A549 (cell line): Measurements from ENCODE around the gene ZSWIM5. TPM values are rescaled to one million over a fixed set of nuclear protein-coding genes. Genes with fewer than 3 reads are reported as not detected.
"Not testable (repeated sequence)": the region's sequence is repeated elsewhere in the genome, so short reads cannot be mapped to it uniquely, and the experiment has no call there.

Experiments used
- ATAC-seq, 2 experiments: fragments of 200-7000 bp in 1 of 2; fragments of >200 bp in 1 of 2; cut with Nextera tagmentation in 1 of 2; cut with Tn5 transposase in 1 of 2; 3 replicates each; pipeline versions ENCODE4 v1.8.0 to v1.9.1; 2018 to 2020; ENCODE audit warnings: mild to moderate bottlenecking in 1 of 2, moderate library complexity in 1 of 2
- CTCF ChIA-PET: fragments of 300-600 bp; sonication (Branson Sonifier 250); formaldehyde crosslinking; extraction: SDS; loops from one replicate; lab custom pipeline; 2021; ENCODE audit warnings: antibody characterized with exemption, inconsistent platforms; lab: Yijun Ruan, JAX
- POLR2A ChIA-PET: fragments of 350-600 bp; formaldehyde crosslinking; extraction: SDS; loops from one replicate; lab custom pipeline; 2021; ENCODE audit warnings: antibody characterized with exemption, inconsistent platforms; lab: Yijun Ruan, JAX
- DNase-seq, 2 experiments: peaks; one replicate each; pipeline versions ENCODE4 v3.0.0 to v3.0.0-alpha.2; 2011 to 2016; ENCODE audit warnings: low read depth in 1 of 2, low spot score in 1 of 2
- FAIRE-seq: peaks from 2 replicates; lab custom pipeline; 2011; peaks lifted over from hg19 to GRCh38; lab: Jason Lieb, UNC
- H3K27ac ChIP-seq, 2 experiments: fragments of >200 bp; sonication (Bioruptor Twin); formaldehyde crosslinking; 3 replicates each; pipeline ENCODE4 v1.5.1; 2016 to 2017
- H3K4me1 ChIP-seq: fragments of >200 bp; sonication (Bioruptor Twin); formaldehyde crosslinking; 3 replicates; pipeline ENCODE4 v1.6.1; 2016
- H3K4me2 ChIP-seq: fragments of >200 bp; sonication (Bioruptor Twin); formaldehyde crosslinking; 3 replicates; pipeline ENCODE4 v1.6.1; 2016
- H3K4me3 ChIP-seq: fragments of >200 bp; sonication (Bioruptor Twin); formaldehyde crosslinking; 3 replicates; pipeline ENCODE4 v1.5.1; 2016
- H3K9me3 ChIP-seq: fragments of >200 bp; sonication (Bioruptor Twin); formaldehyde crosslinking; 3 replicates; pipeline ENCODE4 v1.6.1; 2016
- CBX2 ChIP-seq: fragments of 200-600 bp; sonication (generic); IDR thresholded peaks from 2 replicates; pipeline ENCODE4 v1.6.1; 2016; ENCODE audit warnings: low read depth, mild to moderate bottlenecking, borderline replicate concordance
- CBX8 ChIP-seq: fragments of 200-600 bp; sonication (generic); IDR thresholded peaks from 2 replicates; pipeline ENCODE4 v1.6.1; 2016
- CHD4 ChIP-seq: fragments of 200-600 bp; sonication (generic); IDR thresholded peaks from 2 replicates; pipeline ENCODE4 v1.6.1; 2016; ENCODE audit warnings: antibody characterized with exemption, mild to moderate bottlenecking, borderline replicate concordance
- EHMT2 ChIP-seq: fragments of 200-600 bp; sonication (generic); IDR thresholded peaks from 2 replicates; pipeline ENCODE4 v1.6.1; 2016; ENCODE audit warnings: antibody characterized with exemption, low read depth, mild to moderate bottlenecking, moderate library complexity
- JUN ChIP-seq, 2 experiments: fragments of >200 bp; sonication (Bioruptor Twin); formaldehyde crosslinking; IDR thresholded peaks; 2 replicates in 1 of 2; 3 replicates in 1 of 2; pipeline ENCODE4 v1.6.1; 2016 to 2017
- MAFK ChIP-seq: fragments of 450-650 bp; IDR thresholded peaks from 2 replicates; pipeline ENCODE4 v1.6.1; 2014; ENCODE audit not compliant: partially characterized antibody
- NFE2L2 ChIP-seq: fragments of 150-350 bp; conservative IDR thresholded peaks from 2 replicates; pipeline ENCODE4 v1.6.1; 2014; ENCODE audit warnings: low read length
- POLR2A ChIP-seq: IDR thresholded peaks from 2 replicates; pipeline ENCODE4 v1.6.1; 2012; ENCODE audit warnings: mild to moderate bottlenecking, low read length
- POLR2AphosphoS2 ChIP-seq: conservative IDR thresholded peaks from 2 replicates; pipeline ENCODE4 v1.6.1; 2012; ENCODE audit warnings: low read length, improper control_type of control experiment, inconsistent platforms
- RAD21 ChIP-seq, 2 experiments: fragments of >200 bp in 1 of 2; sonication (Bioruptor Twin) in 1 of 2; formaldehyde crosslinking in 1 of 2; IDR thresholded peaks in 1 of 2; conservative IDR thresholded peaks in 1 of 2; 2 replicates in 1 of 2; 3 replicates in 1 of 2; pipeline ENCODE4 v1.6.1; 2012 to 2018; ENCODE audit warnings: inconsistent platforms in 1 of 2
- SMC3 ChIP-seq: fragments of >200 bp; sonication (Bioruptor Twin); formaldehyde crosslinking; IDR thresholded peaks from 3 replicates; pipeline ENCODE4 v1.6.1; 2018; ENCODE audit warnings: inconsistent platforms
- TP53 ChIP-seq: fragments of 250-450 bp; sonication (Bioruptor Pico); IDR thresholded peaks from 2 replicates; pipeline ENCODE4 v1.5.0; 2021; ENCODE audit warnings: mild to moderate bottlenecking, moderate library complexity
- ZC3H11A ChIP-seq: fragments of 450-650 bp; IDR thresholded peaks from 2 replicates; pipeline ENCODE4 v1.6.1; 2014; ENCODE audit warnings: antibody characterized with exemption, mild to moderate bottlenecking
- ZSCAN20 ChIP-seq: fragments of 250-450 bp; sonication (Bioruptor Pico); IDR thresholded peaks from 2 replicates; pipeline ENCODE4 v1.8.0; 2022; ENCODE audit warnings: mild to moderate bottlenecking, moderate library complexity
- WGBS: methylation state at CpG from one replicate; pipeline ENCODE4 v1.1.6; 2017; ENCODE audit errors: missing lambda C conversion rate; 5-methylcytosine and 5-hydroxymethylcytosine counted together
- polyA plus RNA-seq, 4 experiments: library from polyadenylated mRNA; depleted of rRNA in 3 of 4; stranded (reverse); fragments of >200 nt; fragmentation: RNase III in 1 of 4; extraction: RNeasy Plus Mini Kit Qiagen cat#74134 plus additional on column Dnase treatment in 1 of 4; gene quantifications; 2 replicates in 3 of 4; 3 replicates in 1 of 4; pipeline ENCODE4 v1.2.3, GENCODE V29; 2011 to 2017
- TF ChIP-seq, protein P1 (sequence below): fragments of >200 bp; sonication (Bioruptor Twin); formaldehyde crosslinking; IDR thresholded peaks from 3 replicates; pipeline ENCODE4 v1.5.1; 2016
- TF ChIP-seq, protein P2 (sequence below): IDR thresholded peaks from 2 replicates; pipeline ENCODE4 v1.6.1; 2012

ZSWIM5 gene
- polyA plus RNA-seq, 2 of the 4 experiments (the other 2 are of a cell fraction), result 0.52 to 1.3 TPM

DNA sequence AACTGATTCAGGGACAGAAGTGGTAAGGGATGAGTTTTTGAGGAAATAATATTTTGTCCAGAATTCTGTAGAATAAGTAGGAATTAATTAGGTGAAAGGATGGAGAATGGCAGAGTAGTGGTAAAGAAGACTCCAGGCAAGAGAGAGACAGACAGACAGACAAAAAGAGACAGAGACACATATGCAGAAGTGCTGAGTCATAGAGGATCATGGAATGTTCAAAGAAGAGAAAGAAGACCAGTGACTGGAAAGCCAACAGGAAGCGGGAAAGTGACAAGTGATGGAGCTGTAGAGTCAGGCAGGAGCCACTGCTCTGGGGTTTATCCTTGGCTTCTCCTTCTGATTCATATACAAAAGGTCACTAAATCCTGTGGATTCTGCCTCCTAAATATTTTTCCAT is 108.5 kb downstream of the ZSWIM5 start:
- DNase-seq (peak in 1 of 2 experiments; percentile 28), ATAC-seq (no peak), FAIRE-seq (no peak)
- no peaks in the 10 kb centered on the region for H3K9me3 ChIP-seq
- H3K4me2 ChIP-seq, result no peak overlapping the region
- CTCF ChIA-PET, result no interaction called here
- H3K4me1 ChIP-seq, result peaks cover 5% of the 10 kb centered on the region; the same call in 2 of the 3 replicates
- peak overlapping the region; percentile 23 to 68; a peak in 4 of 6 replicates for H3K27ac ChIP-seq
- H3K4me3 ChIP-seq, result no peak overlapping the region
- POLR2A ChIA-PET, result no interaction called here
- TF ChIP-seq NFE2L2 (peak; percentile 76), EHMT2 (no peak), CHD4 (no peak), MAFK (peak; percentile 84)
- WGBS, result 100% methylated on average over 1 of the region's 1 CpG

DNA sequence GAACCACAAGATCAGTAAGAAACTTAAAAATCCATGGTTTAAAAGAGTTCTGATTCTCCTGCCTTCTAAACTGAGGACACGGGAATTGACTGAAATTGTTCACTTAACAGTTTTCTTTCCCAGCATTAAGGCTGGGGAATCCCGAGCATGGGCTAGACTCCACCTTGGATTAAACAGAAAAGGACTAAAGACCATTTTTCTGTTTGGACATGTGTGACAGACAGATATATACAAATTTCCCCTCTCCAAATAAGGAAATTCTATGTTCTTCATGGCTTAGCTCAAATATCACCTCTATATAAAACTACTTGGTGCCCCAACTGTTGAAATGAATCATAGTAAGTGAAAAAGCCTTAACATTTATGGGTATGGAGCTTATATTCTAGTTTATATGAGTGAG is 109.3 kb downstream of the ZSWIM5 start:
- Histone ChIP-seq H3K27ac (no peak overlapping the region), H3K9me3 (no peaks in the 10 kb centered on the region), H3K4me3 (no peak overlapping the region), H3K4me2 (no peak overlapping the region), H3K4me1 (peaks cover 5% of the 10 kb centered on the region; the same call in 2 of the 3 replicates)
- ATAC-seq, result no peak
- CTCF ChIA-PET, result no interaction called here
- no peak for FAIRE-seq
- DNase-seq, result no peak
- 88% methylated on average over 2 of the region's 2 CpGs for WGBS
- POLR2A ChIA-PET, result no interaction called here
- no peak for TF ChIP-seq CBX8
- TF ChIP-seq JUN (IDR thresholded peaks at IDR 0.05), result no peak

DNA sequence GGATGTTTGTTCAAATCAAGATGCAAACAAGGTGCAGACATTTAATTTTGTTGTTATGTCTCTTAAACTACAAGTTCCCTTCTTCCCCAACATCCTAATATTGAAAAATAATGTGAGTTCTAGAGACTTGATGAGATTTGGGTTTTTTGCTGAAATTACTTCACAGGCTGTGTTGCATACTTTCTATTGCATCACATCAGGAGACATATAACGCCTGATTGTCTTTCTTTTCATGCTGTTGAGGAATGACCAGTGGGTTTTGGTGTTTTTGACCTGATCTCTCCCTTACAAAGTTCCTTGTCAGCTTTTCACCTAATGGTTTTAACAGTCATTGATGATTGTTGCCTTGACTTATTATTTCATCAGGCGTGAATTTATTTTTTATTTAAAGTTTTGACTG is 111.0 kb downstream of the ZSWIM5 start:
- FAIRE-seq, result no peak
- no peak for ATAC-seq
- Histone ChIP-seq H3K4me3 (no peak overlapping the region), H3K4me1 (peaks cover 5% of the 10 kb centered on the region; the same call in 2 of the 3 replicates), H3K4me2 (no peak overlapping the region), H3K9me3 (no peaks in the 10 kb centered on the region), H3K27ac (no peak overlapping the region)
- 79% methylated on average over 2 of the region's 2 CpGs for WGBS
- no peak for DNase-seq
- CTCF ChIA-PET, result no interaction called here
- TF ChIP-seq JUN (IDR thresholded peaks at IDR 0.05) (no peak), TP53 (CRISPR knock-in tag) (no peak), ZSCAN20 (CRISPR knock-in tag) (no peak), ZC3H11A (no peak), CBX8 (no peak), POLR2AphosphoS2 (no peak), CBX2 (no peak), POLR2A (no peak)
- TF ChIP-seq, protein P1, sequence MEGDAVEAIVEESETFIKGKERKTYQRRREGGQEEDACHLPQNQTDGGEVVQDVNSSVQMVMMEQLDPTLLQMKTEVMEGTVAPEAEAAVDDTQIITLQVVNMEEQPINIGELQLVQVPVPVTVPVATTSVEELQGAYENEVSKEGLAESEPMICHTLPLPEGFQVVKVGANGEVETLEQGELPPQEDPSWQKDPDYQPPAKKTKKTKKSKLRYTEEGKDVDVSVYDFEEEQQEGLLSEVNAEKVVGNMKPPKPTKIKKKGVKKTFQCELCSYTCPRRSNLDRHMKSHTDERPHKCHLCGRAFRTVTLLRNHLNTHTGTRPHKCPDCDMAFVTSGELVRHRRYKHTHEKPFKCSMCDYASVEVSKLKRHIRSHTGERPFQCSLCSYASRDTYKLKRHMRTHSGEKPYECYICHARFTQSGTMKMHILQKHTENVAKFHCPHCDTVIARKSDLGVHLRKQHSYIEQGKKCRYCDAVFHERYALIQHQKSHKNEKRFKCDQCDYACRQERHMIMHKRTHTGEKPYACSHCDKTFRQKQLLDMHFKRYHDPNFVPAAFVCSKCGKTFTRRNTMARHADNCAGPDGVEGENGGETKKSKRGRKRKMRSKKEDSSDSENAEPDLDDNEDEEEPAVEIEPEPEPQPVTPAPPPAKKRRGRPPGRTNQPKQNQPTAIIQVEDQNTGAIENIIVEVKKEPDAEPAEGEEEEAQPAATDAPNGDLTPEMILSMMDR, result no peak
- TF ChIP-seq, all 56 proteins: peak for 0
- POLR2A ChIA-PET, result no interaction called here

DNA sequence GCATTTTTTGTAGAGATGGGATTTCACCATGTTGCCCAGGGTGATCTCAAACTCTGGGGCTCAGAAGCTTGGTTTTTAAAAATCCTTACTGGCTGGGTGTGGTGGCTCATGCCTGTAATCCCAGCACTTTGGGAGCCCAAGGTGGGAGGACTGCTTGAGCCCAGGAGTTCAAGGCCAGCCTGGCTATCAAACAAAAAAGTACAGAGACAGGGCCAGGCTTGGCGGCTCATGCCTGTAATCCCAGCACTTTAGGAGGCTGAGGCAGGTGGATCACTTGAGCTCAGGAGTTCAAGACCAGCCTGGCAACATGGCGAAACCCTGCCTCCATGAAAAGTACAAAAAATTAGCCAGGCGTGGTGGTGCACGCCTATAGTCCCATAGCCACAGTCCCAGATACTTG is 112.0 kb downstream of the ZSWIM5 start:
- ATAC-seq, H3K4me1 ChIP-seq, H3K4me2 ChIP-seq, H3K9me3 ChIP-seq, H3K27ac ChIP-seq, CTCF ChIA-PET, DNase-seq, FAIRE-seq, H3K4me3 ChIP-seq, POLR2A ChIA-PET: not testable (repeated sequence)
- WGBS, result 87% methylated on average over 4 of the region's 4 CpGs

DNA sequence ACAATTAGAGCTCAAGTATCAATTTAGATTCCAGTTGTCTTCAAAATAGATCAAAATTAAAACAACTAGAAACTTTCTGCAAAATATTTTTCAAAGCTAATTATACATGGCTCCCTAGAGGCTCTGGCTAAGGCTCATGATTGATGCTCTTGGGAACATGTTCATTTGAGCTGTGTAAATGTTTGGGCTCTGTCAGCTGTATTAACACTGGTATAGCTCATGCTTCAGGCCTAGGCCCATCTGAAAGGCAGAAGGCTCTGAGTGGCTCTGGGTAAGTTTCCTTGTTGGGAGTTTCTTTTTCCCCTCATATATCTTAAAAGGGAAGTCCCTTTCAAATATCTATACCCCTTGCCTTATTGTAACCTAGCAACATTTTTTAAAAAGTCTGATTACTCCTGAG is 113.1 kb downstream of the ZSWIM5 start:
- Histone ChIP-seq H3K4me2 (no peak overlapping the region), H3K9me3 (no peaks in the 10 kb centered on the region), H3K4me1 (peaks cover 5% of the 10 kb centered on the region; the same call in 2 of the 3 replicates), H3K4me3 (no peak overlapping the region), H3K27ac (no peak overlapping the region)
- TF ChIP-seq, protein P2, sequence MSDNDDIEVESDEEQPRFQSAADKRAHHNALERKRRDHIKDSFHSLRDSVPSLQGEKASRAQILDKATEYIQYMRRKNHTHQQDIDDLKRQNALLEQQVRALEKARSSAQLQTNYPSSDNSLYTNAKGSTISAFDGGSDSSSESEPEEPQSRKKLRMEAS, result no peak
- TF ChIP-seq SMC3 (no peak), RAD21 (conservative IDR thresholded peaks at IDR 0.05 in 1 of 2, IDR thresholded peaks at IDR 0.05 in 1 of 2) (no peak)
- DNase-seq (no peak), ATAC-seq (no peak), FAIRE-seq (no peak)
- ChIA-PET POLR2A (no interaction called here), CTCF (interaction anchor here (1.5 kb wide), 1 partner anchor 11 kb away, joined by 3 read pairs; no protein-coding TSS in a partner anchor)
